Neural progenitor cell (in vitro differentiated cells): ENCODE results near the gene MAP4K3. TPM values are rescaled to one million over a fixed set of nuclear protein-coding genes. Genes with fewer than 3 reads are reported as not detected.
"Not testable (repeated sequence)": the region's sequence is repeated elsewhere in the genome, so short reads cannot be mapped to it uniquely, and the experiment has no call there.

Experiments
- DNase-seq: peaks from one replicate; pipeline ENCODE4 v3.0.0-alpha.2; 2016; ENCODE audit warnings: low spot score
- H2AFZ ChIP-seq: fragments of 200-600 bp; sonication (generic); replicated peaks from 2 replicates; pipeline ENCODE4 v1.6.1; 2016; ENCODE audit warnings: antibody characterized with exemption
- H3F3A ChIP-seq: fragments of 200-600 bp; sonication (generic); 2 replicates; pipeline ENCODE4 v1.6.1; 2016; ENCODE audit warnings: antibody characterized with exemption, low read depth
- H3K27ac ChIP-seq: fragments of 200-600 bp; sonication (generic); 2 replicates; pipeline ENCODE4 v1.5.1; 2016; ENCODE audit warnings: mild to moderate bottlenecking
- H3K27me3 ChIP-seq: fragments of 200-600 bp; sonication (generic); 2 replicates; pipeline ENCODE4 v1.6.1; 2016; ENCODE audit warnings: mild to moderate bottlenecking, moderate library complexity
- H3K36me3 ChIP-seq: fragments of 200-600 bp; sonication (generic); 2 replicates; pipeline ENCODE4 v1.5.1; 2016
- H3K4me1 ChIP-seq: fragments of 200-600 bp; sonication (generic); 2 replicates; pipeline ENCODE4 v1.6.1; 2016; ENCODE audit warnings: mixed run types
- H3K4me2 ChIP-seq: fragments of 200-600 bp; sonication (generic); 2 replicates; pipeline ENCODE4 v1.6.1; 2016
- H3K4me3 ChIP-seq: fragments of 200-600 bp; sonication (generic); 2 replicates; pipeline ENCODE4 v1.5.1; 2016
- H3K79me2 ChIP-seq: fragments of 200-600 bp; sonication (generic); 2 replicates; pipeline ENCODE4 v1.6.1; 2016; ENCODE audit warnings: low read depth
- H3K9ac ChIP-seq: fragments of 200-600 bp; sonication (generic); 2 replicates; pipeline ENCODE4 v1.6.1; 2016
- H3K9me3 ChIP-seq: fragments of 200-600 bp; sonication (generic); 2 replicates; pipeline ENCODE4 v1.5.1; 2016; ENCODE audit warnings: low read depth
- H4K20me1 ChIP-seq: fragments of 200-600 bp; sonication (generic); 2 replicates; pipeline ENCODE4 v1.6.1; 2016; ENCODE audit warnings: low read depth
- H3K27ac Mint-ChIP-seq: 3 replicates; pipeline ENCODE4 v1.8.0; 2021; ENCODE audit warnings: mixed read lengths
- H3K27me3 Mint-ChIP-seq: 2 replicates; pipeline ENCODE4 v1.8.0; 2022; ENCODE audit warnings: low read depth, mild to moderate bottlenecking, inconsistent platforms, moderate library complexity, mixed read lengths; ENCODE audit not compliant: insufficient read depth
- H3K36me3 Mint-ChIP-seq: 3 replicates; pipeline ENCODE4 v1.8.0; 2021; ENCODE audit warnings: mixed read lengths
- H3K4me1 Mint-ChIP-seq: 3 replicates; pipeline ENCODE4 v1.8.0; 2021; ENCODE audit warnings: mixed read lengths
- H3K4me3 Mint-ChIP-seq: 3 replicates; pipeline ENCODE4 v1.8.0; 2021; ENCODE audit warnings: mild to moderate bottlenecking, moderate library complexity, mixed read lengths
- H3K9me3 Mint-ChIP-seq: 3 replicates; pipeline ENCODE4 v1.8.0; 2020; ENCODE audit warnings: mixed read lengths
- CTCF ChIP-seq: fragments of 200-600 bp; sonication (generic); IDR thresholded peaks from 2 replicates; pipeline ENCODE4 v1.5.1; 2017; ENCODE audit warnings: antibody characterized with exemption, mild to moderate bottlenecking
- EZH2 ChIP-seq: fragments of 200-600 bp; sonication (generic); IDR thresholded peaks from 2 replicates; pipeline ENCODE4 v1.6.1; 2017; ENCODE audit warnings: antibody characterized with exemption, mild to moderate bottlenecking, moderate library complexity
- EZH2phosphoT487 ChIP-seq: fragments of 200-600 bp; sonication (generic); IDR thresholded peaks from 2 replicates; pipeline ENCODE4 v1.6.1; 2017; ENCODE audit warnings: antibody characterized with exemption
- total RNA-seq: library from RNA; depleted of rRNA; stranded (reverse); fragments of >200 nt; gene quantifications from 2 replicates; pipeline ENCODE4 v1.2.3, GENCODE V29; 2015; ENCODE audit warnings: low replicate concordance

Gene MAP4K3
- total RNA-seq, 1 donor from 2014 or later: 79.5 TPM

DNA sequence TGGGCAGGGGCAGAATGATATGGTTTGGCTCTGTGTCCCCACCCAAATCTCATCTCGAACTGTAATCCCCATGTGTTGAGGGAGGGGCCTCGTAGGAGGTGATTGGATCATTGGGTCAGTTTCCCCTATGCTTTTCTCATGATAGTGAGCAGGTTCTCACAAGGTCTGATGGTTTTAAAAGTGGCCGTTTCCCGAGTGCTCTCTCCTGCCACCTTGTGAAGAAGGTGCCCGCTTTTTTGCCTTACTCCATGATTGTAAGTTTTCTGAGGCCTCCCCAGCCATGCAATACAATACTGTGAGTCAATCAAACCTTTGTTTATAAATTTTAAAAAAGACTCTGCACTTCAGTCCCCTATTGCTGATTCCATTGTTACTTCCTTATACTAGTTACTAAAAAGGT is 110.4 kb downstream of the MAP4K3 start:
- no peaks in the 10 kb centered on the region for H3F3A ChIP-seq
- Mint-ChIP-seq H3K36me3 (peaks cover 29% of the 10 kb centered on the region), H3K9me3 (no peaks in the 10 kb centered on the region), H3K4me1 (no peaks in the 10 kb centered on the region), H3K4me3 (no peak overlapping the region), H3K27ac (no peak overlapping the region), H3K27me3 (no peaks in the 10 kb centered on the region)
- DNase-seq: no peak
- H3K4me1 ChIP-seq: no peaks in the 10 kb centered on the region
- no peak for TF ChIP-seq EZH2
- no peak for TF ChIP-seq EZH2phosphoT487
- TF ChIP-seq CTCF: peak; percentile 19
- no peak overlapping the region for H3K4me3 ChIP-seq
- no peaks in the 10 kb centered on the region for H3K79me2 ChIP-seq
- no peak overlapping the region for H3K4me2 ChIP-seq
- no peaks in the 10 kb centered on the region for H3K36me3 ChIP-seq
- no peak overlapping the region for H3K9ac ChIP-seq
- H3K27me3 ChIP-seq: no peaks in the 10 kb centered on the region
- H4K20me1 ChIP-seq: no peaks in the 10 kb centered on the region
- H3K9me3 ChIP-seq: no peaks in the 10 kb centered on the region
- no peak overlapping the region for H2AFZ ChIP-seq
- H3K27ac ChIP-seq: no peak overlapping the region

DNA sequence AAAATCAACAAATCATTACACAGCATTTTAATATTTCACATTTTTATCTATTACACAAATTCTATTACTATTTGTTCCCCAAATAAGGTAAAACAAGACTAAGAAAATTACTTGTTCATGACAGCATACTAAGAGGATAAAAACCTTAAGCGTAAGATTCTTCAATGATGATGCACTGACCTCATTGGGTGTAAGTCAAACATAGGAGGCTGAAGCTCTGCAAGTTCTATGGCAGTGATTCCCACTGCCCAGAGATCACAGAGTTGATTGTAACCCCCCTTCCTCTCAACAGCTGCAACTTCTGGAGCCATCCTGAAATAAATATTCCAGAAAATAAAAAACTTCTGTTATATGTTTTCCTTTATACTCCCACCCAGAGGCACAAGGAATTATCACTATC is 111.1 kb downstream of the MAP4K3 start:
- no peaks in the 10 kb centered on the region for H3K79me2 ChIP-seq
- H3K4me3 Mint-ChIP-seq: no peak overlapping the region
- H2AFZ ChIP-seq: no peak overlapping the region
- peaks cover 29% of the 10 kb centered on the region for H3K36me3 Mint-ChIP-seq
- TF ChIP-seq EZH2 (no peak), EZH2phosphoT487 (no peak), CTCF (no peak)
- H3K27ac Mint-ChIP-seq: no peak overlapping the region
- no peaks in the 10 kb centered on the region for H3K4me1 ChIP-seq
- H4K20me1 ChIP-seq: no peaks in the 10 kb centered on the region
- H3K4me3 ChIP-seq: no peak overlapping the region
- H3K27me3 Mint-ChIP-seq: no peaks in the 10 kb centered on the region
- no peaks in the 10 kb centered on the region for H3K9me3 Mint-ChIP-seq
- no peak overlapping the region for H3K4me2 ChIP-seq
- no peaks in the 10 kb centered on the region for H3K4me1 Mint-ChIP-seq
- no peaks in the 10 kb centered on the region for H3K9me3 ChIP-seq
- no peak overlapping the region for H3K27ac ChIP-seq
- no peaks in the 10 kb centered on the region for H3K27me3 ChIP-seq
- H3K36me3 ChIP-seq: no peaks in the 10 kb centered on the region
- H3F3A ChIP-seq: no peaks in the 10 kb centered on the region
- no peak overlapping the region for H3K9ac ChIP-seq
- no peak for DNase-seq

GRCh38 chr2:39321056-39322035 is 115.7 kb downstream of the MAP4K3 start:
- H3K9me3 ChIP-seq, H3K4me3 Mint-ChIP-seq, H3K79me2 ChIP-seq, H3K9me3 Mint-ChIP-seq, H3K4me1 ChIP-seq, H3K27ac ChIP-seq, H3F3A ChIP-seq, H3K4me2 ChIP-seq, H2AFZ ChIP-seq, H3K9ac ChIP-seq, H3K4me3 ChIP-seq, H3K27me3 Mint-ChIP-seq, H3K4me1 Mint-ChIP-seq, DNase-seq, H3K27ac Mint-ChIP-seq, H4K20me1 ChIP-seq, H3K27me3 ChIP-seq, H3K36me3 ChIP-seq: not testable (repeated sequence)
- peaks cover 20% of the 10 kb centered on the region for H3K36me3 Mint-ChIP-seq

DNA sequence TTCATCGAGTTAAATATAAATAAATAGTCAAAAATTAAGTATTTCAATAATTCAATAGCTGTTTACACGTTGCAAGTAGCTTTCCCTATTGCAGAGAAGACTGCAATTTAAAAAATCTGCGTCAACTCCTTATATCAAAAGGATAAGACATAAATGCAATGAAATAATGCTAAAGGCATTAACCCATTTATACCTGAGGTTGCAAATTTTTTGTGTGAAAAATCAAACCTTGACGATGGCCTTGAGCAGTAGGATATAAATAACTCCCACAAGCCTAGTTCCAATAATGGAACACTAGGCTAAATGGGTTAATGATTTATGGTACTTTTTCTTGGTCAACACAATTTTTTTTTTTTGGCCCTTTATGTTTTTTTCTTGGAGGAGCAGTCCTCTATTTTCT is 116.9 kb downstream of the MAP4K3 start:
- no peak for DNase-seq
- TF ChIP-seq EZH2phosphoT487 (no peak), CTCF (no peak), EZH2 (no peak)
- no peaks in the 10 kb centered on the region for H4K20me1 ChIP-seq
- Mint-ChIP-seq H3K9me3 (no peaks in the 10 kb centered on the region), H3K4me1 (no peaks in the 10 kb centered on the region), H3K36me3 (peaks cover 18% of the 10 kb centered on the region), H3K27me3 (no peaks in the 10 kb centered on the region), H3K4me3 (no peak overlapping the region), H3K27ac (no peak overlapping the region)
- no peak overlapping the region for H3K4me3 ChIP-seq
- H3K79me2 ChIP-seq: no peaks in the 10 kb centered on the region
- no peak overlapping the region for H3K9ac ChIP-seq
- H3K27me3 ChIP-seq: no peaks in the 10 kb centered on the region
- H3K27ac ChIP-seq: no peak overlapping the region
- no peak overlapping the region for H3K4me2 ChIP-seq
- no peaks in the 10 kb centered on the region for H3K4me1 ChIP-seq
- H3K9me3 ChIP-seq: no peaks in the 10 kb centered on the region
- no peaks in the 10 kb centered on the region for H3F3A ChIP-seq
- no peak overlapping the region for H2AFZ ChIP-seq
- no peaks in the 10 kb centered on the region for H3K36me3 ChIP-seq
